SK-N-SH treated with all-trans-retinoic acid at 6 μM for 48 hours (cell line): Measurements from ENCODE around the gene ATG2B.

Experiments
- ATAC-seq: fragments of 200-7000 bp; cut with Tn5 transposase; 3 replicates; pipeline ENCODE4 v1.9.1; 2020; ENCODE audit warnings: mild to moderate bottlenecking, moderate library complexity
- ARNTL ChIP-seq: fragments of 450-650 bp; formaldehyde crosslinking; IDR thresholded peaks from 2 replicates; pipeline ENCODE4 v1.5.0; 2020; ENCODE audit warnings: low read depth, mild to moderate bottlenecking, moderate library complexity, borderline replicate concordance
- BACH2 ChIP-seq: fragments of 250-450 bp; sonication (Bioruptor Pico); IDR thresholded peaks from 2 replicates; pipeline ENCODE4 v1.9.0; 2021; ENCODE audit warnings: mild to moderate bottlenecking, borderline replicate concordance
- CSDC2 ChIP-seq: fragments of 250-450 bp; sonication (Bioruptor Pico); IDR thresholded peaks from 2 replicates; pipeline ENCODE4 v1.5.0; 2020; ENCODE audit warnings: mild to moderate bottlenecking, moderate library complexity
- ESRRG ChIP-seq: fragments of 250-450 bp; sonication (Bioruptor Pico); IDR thresholded peaks from 2 replicates; pipeline ENCODE4 v1.6.1; 2021; ENCODE audit warnings: mild to moderate bottlenecking
- ISL1 ChIP-seq: fragments of 250-450 bp; sonication (Bioruptor Pico); IDR thresholded peaks from 2 replicates; pipeline ENCODE4 v2.1.2; 2022; ENCODE audit warnings: mild to moderate bottlenecking, moderate library complexity
- OSR1 ChIP-seq: fragments of 250-450 bp; sonication (Bioruptor Pico); IDR thresholded peaks from 2 replicates; pipeline ENCODE4 v1.8.0; 2022; ENCODE audit warnings: moderate library complexity, mild to moderate bottlenecking, inconsistent platforms
- PATZ1 ChIP-seq: fragments of 250-450 bp; sonication (Bioruptor Pico); IDR thresholded peaks from 2 replicates; pipeline ENCODE4 v1.8.0; 2020; ENCODE audit warnings: mild to moderate bottlenecking, moderate library complexity, borderline replicate concordance
- PPARA ChIP-seq: fragments of 250-450 bp; sonication (Bioruptor Pico); IDR thresholded peaks from 2 replicates; pipeline ENCODE4 v1.5.0; 2020; ENCODE audit warnings: mild to moderate bottlenecking, borderline replicate concordance
- SNAI2 ChIP-seq: fragments of 250-450 bp; sonication (Bioruptor Pico); IDR thresholded peaks from 2 replicates; pipeline ENCODE4 v1.5.0; 2020; ENCODE audit warnings: mild to moderate bottlenecking, moderate library complexity
- TCF4 ChIP-seq: fragments of 250-450 bp; sonication (Bioruptor Pico); IDR thresholded peaks from 2 replicates; pipeline ENCODE4 v1.8.0; 2021; ENCODE audit warnings: mild to moderate bottlenecking, moderate library complexity, borderline replicate concordance
- TOX ChIP-seq: fragments of 250-450 bp; sonication (Bioruptor Pico); IDR thresholded peaks from 2 replicates; pipeline ENCODE4 v1.8.0; 2021; ENCODE audit warnings: mild to moderate bottlenecking, moderate library complexity, borderline replicate concordance
- TSHZ2 ChIP-seq: fragments of 250-450 bp; sonication (Bioruptor Pico); IDR thresholded peaks from 2 replicates; pipeline ENCODE4 v1.5.0; 2020; ENCODE audit warnings: mild to moderate bottlenecking, moderate library complexity
- ZC3H10 ChIP-seq: fragments of 250-450 bp; sonication (Bioruptor Pico); IDR thresholded peaks from 2 replicates; pipeline ENCODE4 v1.5.1; 2021; ENCODE audit warnings: mild to moderate bottlenecking, moderate library complexity
- ZFP3 ChIP-seq: fragments of 250-450 bp; sonication (Bioruptor Pico); IDR thresholded peaks from 2 replicates; pipeline ENCODE4 v1.5.0; 2020; ENCODE audit warnings: mild to moderate bottlenecking, moderate library complexity
- ZFP30 ChIP-seq: fragments of 450-650 bp; formaldehyde crosslinking; IDR thresholded peaks from 2 replicates; pipeline ENCODE4 v1.5.0; 2022; ENCODE audit warnings: mild to moderate bottlenecking, moderate library complexity
- ZNF565 ChIP-seq: fragments of 450-650 bp; formaldehyde crosslinking; conservative IDR thresholded peaks from 2 replicates; pipeline ENCODE4 v1.5.0; 2020; ENCODE audit warnings: low read depth, mild to moderate bottlenecking, moderate library complexity
- TF ChIP-seq, protein P1 (sequence below): fragments of 250-450 bp; sonication (Bioruptor Pico); IDR thresholded peaks from 2 replicates; pipeline ENCODE4 v1.5.1; 2020; ENCODE audit warnings: low read depth, mild to moderate bottlenecking, moderate library complexity
- TF ChIP-seq, protein P2 (sequence below): fragments of 250-450 bp; sonication (Bioruptor Pico); IDR thresholded peaks from 2 replicates; pipeline ENCODE4 v1.5.1; 2021; ENCODE audit warnings: mild to moderate bottlenecking, moderate library complexity
- TF ChIP-seq, protein P3 (sequence below): fragments of 250-450 bp; sonication (Bioruptor Pico); IDR thresholded peaks from 2 replicates; pipeline ENCODE4 v1.8.0; 2021; ENCODE audit warnings: low read depth, mild to moderate bottlenecking, moderate library complexity, borderline replicate concordance

ATG2B gene

DNA sequence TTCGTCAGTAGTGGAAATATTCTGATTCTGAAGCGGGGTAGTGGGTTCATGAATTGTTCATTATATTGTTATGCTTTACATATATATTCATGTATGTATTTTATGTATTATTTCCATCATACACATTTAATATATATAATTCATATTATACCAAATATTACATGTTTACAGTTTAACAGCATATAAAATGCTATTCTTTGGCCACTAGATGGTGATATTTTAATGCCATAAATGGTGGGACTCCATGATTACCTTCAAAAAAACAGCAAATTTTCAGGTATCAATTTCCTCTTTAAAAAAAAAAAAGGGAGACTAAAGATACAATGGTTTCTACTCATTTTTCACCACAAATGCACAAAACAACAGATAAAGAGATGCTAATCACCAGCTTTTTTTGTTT is 66.1 kb downstream of the ATG2B start (continued):
- no peak for TF ChIP-seq PPARA (CRISPR knock-in tag)
- no peak for TF ChIP-seq ISL1 (CRISPR knock-in tag)
- TF ChIP-seq, protein P1, sequence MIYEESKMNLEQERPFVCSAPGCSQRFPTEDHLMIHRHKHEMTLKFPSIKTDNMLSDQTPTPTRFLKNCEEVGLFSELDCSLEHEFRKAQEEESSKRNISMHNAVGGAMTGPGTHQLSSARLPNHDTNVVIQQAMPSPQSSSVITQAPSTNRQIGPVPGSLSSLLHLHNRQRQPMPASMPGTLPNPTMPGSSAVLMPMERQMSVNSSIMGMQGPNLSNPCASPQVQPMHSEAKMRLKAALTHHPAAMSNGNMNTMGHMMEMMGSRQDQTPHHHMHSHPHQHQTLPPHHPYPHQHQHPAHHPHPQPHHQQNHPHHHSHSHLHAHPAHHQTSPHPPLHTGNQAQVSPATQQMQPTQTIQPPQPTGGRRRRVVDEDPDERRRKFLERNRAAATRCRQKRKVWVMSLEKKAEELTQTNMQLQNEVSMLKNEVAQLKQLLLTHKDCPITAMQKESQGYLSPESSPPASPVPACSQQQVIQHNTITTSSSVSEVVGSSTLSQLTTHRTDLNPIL, result no peak
- no peak for TF ChIP-seq ESRRG
- TF ChIP-seq, protein P2, sequence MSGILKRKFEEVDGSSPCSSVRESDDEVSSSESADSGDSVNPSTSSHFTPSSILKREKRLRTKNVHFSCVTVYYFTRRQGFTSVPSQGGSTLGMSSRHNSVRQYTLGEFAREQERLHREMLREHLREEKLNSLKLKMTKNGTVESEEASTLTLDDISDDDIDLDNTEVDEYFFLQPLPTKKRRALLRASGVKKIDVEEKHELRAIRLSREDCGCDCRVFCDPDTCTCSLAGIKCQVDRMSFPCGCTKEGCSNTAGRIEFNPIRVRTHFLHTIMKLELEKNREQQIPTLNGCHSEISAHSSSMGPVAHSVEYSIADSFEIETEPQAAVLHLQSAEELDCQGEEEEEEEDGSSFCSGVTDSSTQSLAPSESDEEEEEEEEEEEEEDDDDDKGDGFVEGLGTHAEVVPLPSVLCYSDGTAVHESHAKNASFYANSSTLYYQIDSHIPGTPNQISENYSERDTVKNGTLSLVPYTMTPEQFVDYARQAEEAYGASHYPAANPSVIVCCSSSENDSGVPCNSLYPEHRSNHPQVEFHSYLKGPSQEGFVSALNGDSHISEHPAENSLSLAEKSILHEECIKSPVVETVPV (CRISPR knock-in tag), result no peak

GRCh38 chr14:96294246-96294645 is 68.9 kb downstream of the ATG2B start:
- TF ChIP-seq ZFP30 (no peak), PPARA (CRISPR knock-in tag) (no peak), ZNF565 (CRISPR knock-in tag) (no peak), ESRRG (no peak)
- TF ChIP-seq, protein P3, sequence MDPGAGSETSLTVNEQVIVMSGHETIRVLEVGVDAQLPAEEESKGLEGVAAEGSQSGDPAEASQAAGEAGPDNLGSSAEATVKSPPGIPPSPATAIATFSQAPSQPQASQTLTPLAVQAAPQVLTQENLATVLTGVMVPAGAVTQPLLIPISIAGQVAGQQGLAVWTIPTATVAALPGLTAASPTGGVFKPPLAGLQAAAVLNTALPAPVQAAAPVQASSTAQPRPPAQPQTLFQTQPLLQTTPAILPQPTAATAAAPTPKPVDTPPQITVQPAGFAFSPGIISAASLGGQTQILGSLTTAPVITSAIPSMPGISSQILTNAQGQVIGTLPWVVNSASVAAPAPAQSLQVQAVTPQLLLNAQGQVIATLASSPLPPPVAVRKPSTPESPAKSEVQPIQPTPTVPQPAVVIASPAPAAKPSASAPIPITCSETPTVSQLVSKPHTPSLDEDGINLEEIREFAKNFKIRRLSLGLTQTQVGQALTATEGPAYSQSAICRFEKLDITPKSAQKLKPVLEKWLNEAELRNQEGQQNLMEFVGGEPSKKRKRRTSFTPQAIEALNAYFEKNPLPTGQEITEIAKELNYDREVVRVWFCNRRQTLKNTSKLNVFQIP, result no peak
- TF ChIP-seq, protein P2 (CRISPR knock-in tag), result no peak
- no peak for ATAC-seq

- ATAC-seq, result no peak
- TF ChIP-seq ESRRG (no peak), ISL1 (CRISPR knock-in tag) (peak; percentile 45)
These were observed 75.3 kb downstream of the ATG2B start for GRCh38 chr14:96287856-96288255.

- ATAC-seq, result no peak
- TF ChIP-seq, protein P2 (CRISPR knock-in tag), result no peak
- peak; percentile 71; the same call in 1 of the 2 replicates for TF ChIP-seq ZC3H10 (CRISPR knock-in tag)
- no peak for TF ChIP-seq ZFP3 (CRISPR knock-in tag)
- TF ChIP-seq SNAI2 (CRISPR knock-in tag), result no peak
- no peak for TF ChIP-seq ARNTL
- peak; percentile 20; the same call in 1 of the 2 replicates for TF ChIP-seq PATZ1
- no peak for TF ChIP-seq OSR1 (CRISPR knock-in tag)
- no peak for TF ChIP-seq ESRRG
- no peak for TF ChIP-seq CSDC2 (CRISPR knock-in tag)
- TF ChIP-seq, protein P1, result peak; percentile 8; the same call in 1 of the 2 replicates
- peak; percentile 36 for TF ChIP-seq TCF4
- TF ChIP-seq PPARA (CRISPR knock-in tag), result no peak
- TF ChIP-seq ISL1 (CRISPR knock-in tag), result peak; percentile 79
- TF ChIP-seq ZFP30, result no peak
- TF ChIP-seq BACH2, result no peak
- TF ChIP-seq TSHZ2, result no peak
- no peak for TF ChIP-seq TOX (CRISPR knock-in tag)
These were observed 76.9 kb downstream of the ATG2B start for GRCh38 chr14:96286251-96286650.
